HUDEP-2 (cell line): ENCODE measurements around the gene JUP.
A peak's percentile ranks its signal among the peaks of the same experiment; 100 is the strongest.
"Not testable (repeated sequence)": the region's sequence is repeated elsewhere in the genome, so short reads cannot be mapped to it uniquely, and the experiment has no call there.

Experiments used
- DNase-seq, 76 experiments: peaks; one replicate each; lab custom pipeline; 2025; ENCODE audit not compliant: unreplicated experiment in 76 of 76; lab: John Stamatoyannopoulos, UW

The JUP gene

GRCh38 chr17:41782142-41782541, 4.4 kb downstream of the JUP start:
- peak in 12 of 76 experiments; percentile 4 to 28 (median 12) for DNase-seq

GRCh38 chr17:41781404-41782110, 5.0 kb downstream of the JUP start:
- no peak for DNase-seq

GRCh38 chr17:41779954-41780353, 6.6 kb downstream of the JUP start:
- no peak for DNase-seq

- DNase-seq = no peak
Measured at GRCh38 chr17:41777574-41778188, 8.8 kb downstream of the JUP start.

- no peak for DNase-seq
Measured at GRCh38 chr17:41777157-41777573, 9.3 kb downstream of the JUP start.

GRCh38 chr17:41776262-41776900, 10.1 kb downstream of the JUP start:
- DNase-seq = not testable (repeated sequence)

GRCh38 chr17:41775394-41776226, 10.9 kb downstream of the JUP start:
- no peak for DNase-seq

- DNase-seq = no peak
Measured at GRCh38 chr17:41773731-41774193, 12.7 kb downstream of the JUP start.

- no peak for DNase-seq
Measured at GRCh38 chr17:41773190-41773588, 13.3 kb downstream of the JUP start.

- DNase-seq = no peak
Measured at GRCh38 chr17:41772586-41773189, 13.8 kb downstream of the JUP start.

GRCh38 chr17:41772218-41772585, 14.3 kb downstream of the JUP start:
- DNase-seq = no peak

GRCh38 chr17:41771389-41772206, 14.9 kb downstream of the JUP start:
- no peak for DNase-seq

GRCh38 chr17:41769985-41770384, 16.5 kb downstream of the JUP start:
- no peak for DNase-seq

- DNase-seq = no peak
Measured at GRCh38 chr17:41769346-41769862, 17.1 kb downstream of the JUP start.

GRCh38 chr17:41768682-41769288, 17.7 kb downstream of the JUP start:
- DNase-seq = no peak

GRCh38 chr17:41767324-41768042, 19.0 kb downstream of the JUP start:
- DNase-seq = no peak

GRCh38 chr17:41766135-41766534, 20.4 kb downstream of the JUP start:
- DNase-seq = no peak

- no peak for DNase-seq
Measured at GRCh38 chr17:41763327-41763726, 23.2 kb downstream of the JUP start.

- no peak for DNase-seq
Measured at GRCh38 chr17:41762841-41763240, 23.7 kb downstream of the JUP start.
